Suprapubic skin (tissue), 4 donors: ENCODE results near the gene MYO7A. TPM values are rescaled to one million over a fixed set of nuclear protein-coding genes. Genes with fewer than 3 reads are reported as not detected.

Source experiments
- DNase-seq, 2 donors: peaks; one replicate each; pipeline ENCODE4 v3.0.0-alpha.2; 2019; ENCODE audit warnings: low spot score in 2 of 2
- H3K27ac ChIP-seq: fragments of 200-600 bp; sonication (generic); one replicate; pipeline ENCODE4 v1.5.1; 2019
- H3K27me3 ChIP-seq: fragments of 200-600 bp; sonication (generic); one replicate; pipeline ENCODE4 v1.5.1; 2019
- H3K36me3 ChIP-seq: fragments of 200-600 bp; sonication (generic); one replicate; pipeline ENCODE4 v1.5.1; 2019
- H3K4me1 ChIP-seq: fragments of 200-600 bp; sonication (generic); one replicate; pipeline ENCODE4 v1.5.1; 2019
- H3K4me3 ChIP-seq: fragments of 200-600 bp; sonication (generic); one replicate; pipeline ENCODE4 v1.5.1; 2019; ENCODE audit warnings: mild to moderate bottlenecking
- H3K9me3 ChIP-seq: fragments of 200-600 bp; sonication (generic); one replicate; pipeline ENCODE4 v1.5.1; 2019
- CTCF ChIP-seq, 2 donors: fragments of 200-600 bp in 1 of 2; fragments of 450-650 bp in 1 of 2; sonication (generic) in 1 of 2; IDR thresholded peaks; one replicate each; pipeline ENCODE4 v1.5.1; 2016 to 2019; ENCODE audit warnings: antibody characterized with exemption in 2 of 2, mild to moderate bottlenecking in 1 of 2, moderate library complexity in 1 of 2
- EP300 ChIP-seq: sonication (generic); formaldehyde crosslinking; IDR thresholded peaks from one replicate; pipeline ENCODE4 v1.6.1; 2017; ENCODE audit warnings: antibody characterized with exemption
- POLR2A ChIP-seq, 2 donors: fragments of 450-650 bp; IDR thresholded peaks; one replicate each; pipeline ENCODE4 v1.6.1; 2017; ENCODE audit warnings: antibody characterized with exemption in 2 of 2, mild to moderate bottlenecking in 2 of 2, moderate library complexity in 2 of 2
- POLR2AphosphoS5 ChIP-seq, 3 donors: sonication (generic); formaldehyde crosslinking; IDR thresholded peaks; one replicate each; pipeline ENCODE4 v1.6.1; 2017; ENCODE audit warnings: antibody characterized with exemption in 3 of 3
- WGBS: methylation state at CpG from one replicate; pipeline ENCODE4 v1.1.5; 2018; 5-methylcytosine and 5-hydroxymethylcytosine counted together
- total RNA-seq, 4 donors: library from RNA; depleted of rRNA; stranded (reverse); fragments of >200 nt; gene quantifications; one replicate each; pipeline ENCODE4 v1.1.0, GENCODE V29; 2016

The MYO7A gene
- total RNA-seq, 4 donors from 2014 or later, result 0.34 to 2.4 (median 2.0) TPM

GRCh38 chr11:77159937-77160495 is 32.0 kb downstream of the MYO7A start:
- Histone ChIP-seq H3K27ac (no peak overlapping the region), H3K9me3 (no peaks in the 10 kb centered on the region), H3K27me3 (peaks cover 3% of the 10 kb centered on the region), H3K4me1 (peaks cover 8% of the 10 kb centered on the region), H3K36me3 (no peaks in the 10 kb centered on the region), H3K4me3 (no peak overlapping the region)
- no peak for DNase-seq
- WGBS, result 88% methylated on average over 9 of the region's 20 CpGs
- TF ChIP-seq CTCF (IDR thresholded peaks at IDR 0.05) (no peak), POLR2A (IDR thresholded peaks at IDR 0.05) (no peak), EP300 (no peak), POLR2AphosphoS5 (IDR thresholded peaks at IDR 0.05) (no peak)

GRCh38 chr11:77163271-77163670 is 35.2 kb downstream of the MYO7A start:
- Histone ChIP-seq H3K36me3 (no peaks in the 10 kb centered on the region), H3K4me1 (peaks cover 1% of the 10 kb centered on the region), H3K4me3 (no peak overlapping the region), H3K27ac (no peak overlapping the region), H3K27me3 (peaks cover 3% of the 10 kb centered on the region), H3K9me3 (no peaks in the 10 kb centered on the region)
- no peak for DNase-seq
- TF ChIP-seq EP300, result no peak
- TF ChIP-seq CTCF (IDR thresholded peaks at IDR 0.05), result no peak
- TF ChIP-seq POLR2A (IDR thresholded peaks at IDR 0.05), result no peak
- TF ChIP-seq POLR2AphosphoS5 (IDR thresholded peaks at IDR 0.05), result no peak
- WGBS, result 87% methylated on average over 6 of the region's 6 CpGs

GRCh38 chr11:77165066-77165465 is 37.0 kb downstream of the MYO7A start:
- Histone ChIP-seq H3K27me3 (peaks cover 3% of the 10 kb centered on the region), H3K9me3 (no peaks in the 10 kb centered on the region), H3K36me3 (no peaks in the 10 kb centered on the region), H3K27ac (no peak overlapping the region), H3K4me3 (no peak overlapping the region), H3K4me1 (no peaks in the 10 kb centered on the region)
- 71% methylated on average over 5 of the region's 5 CpGs for WGBS
- TF ChIP-seq CTCF (IDR thresholded peaks at IDR 0.05), result no peak
- TF ChIP-seq POLR2AphosphoS5 (IDR thresholded peaks at IDR 0.05), result no peak
- no peak for TF ChIP-seq EP300
- TF ChIP-seq POLR2A (IDR thresholded peaks at IDR 0.05), result no peak
- no peak for DNase-seq

GRCh38 chr11:77166021-77166420 is 38.0 kb downstream of the MYO7A start:
- Histone ChIP-seq H3K4me3 (no peak overlapping the region), H3K27ac (no peak overlapping the region), H3K4me1 (no peaks in the 10 kb centered on the region), H3K9me3 (no peaks in the 10 kb centered on the region), H3K36me3 (no peaks in the 10 kb centered on the region), H3K27me3 (peaks cover 3% of the 10 kb centered on the region)
- no peak for DNase-seq
- TF ChIP-seq CTCF (IDR thresholded peaks at IDR 0.05) (no peak), POLR2AphosphoS5 (IDR thresholded peaks at IDR 0.05) (no peak), EP300 (no peak)
- 86% methylated on average over 1 of the region's 8 CpGs for WGBS

GRCh38 chr11:77167111-77167626 is 39.1 kb downstream of the MYO7A start:
- WGBS, result 93% methylated on average over 9 of the region's 9 CpGs
- H3K27me3 ChIP-seq, result peaks cover under 1% of the 10 kb centered on the region
- TF ChIP-seq CTCF (IDR thresholded peaks at IDR 0.05) (no peak), POLR2AphosphoS5 (IDR thresholded peaks at IDR 0.05) (no peak), POLR2A (IDR thresholded peaks at IDR 0.05) (no peak), EP300 (no peak)
- no peak for DNase-seq
- H3K27ac ChIP-seq, result no peak overlapping the region
- H3K4me1 ChIP-seq, result no peaks in the 10 kb centered on the region
- H3K36me3 ChIP-seq, result no peaks in the 10 kb centered on the region
- no peaks in the 10 kb centered on the region for H3K9me3 ChIP-seq
- no peak overlapping the region for H3K4me3 ChIP-seq
